ENCODE measurements around the gene TRIM2. TPM values are rescaled to one million over a fixed set of nuclear protein-coding genes. Genes with fewer than 3 reads are reported as not detected.

TRIM2 gene
- total and polyA plus RNA-seq, 2 of the 8 experiments (the other 6 are each of a cell fraction or from before 2014, with no cell fraction given) = 34.0 to 59.8 TPM

DNA sequence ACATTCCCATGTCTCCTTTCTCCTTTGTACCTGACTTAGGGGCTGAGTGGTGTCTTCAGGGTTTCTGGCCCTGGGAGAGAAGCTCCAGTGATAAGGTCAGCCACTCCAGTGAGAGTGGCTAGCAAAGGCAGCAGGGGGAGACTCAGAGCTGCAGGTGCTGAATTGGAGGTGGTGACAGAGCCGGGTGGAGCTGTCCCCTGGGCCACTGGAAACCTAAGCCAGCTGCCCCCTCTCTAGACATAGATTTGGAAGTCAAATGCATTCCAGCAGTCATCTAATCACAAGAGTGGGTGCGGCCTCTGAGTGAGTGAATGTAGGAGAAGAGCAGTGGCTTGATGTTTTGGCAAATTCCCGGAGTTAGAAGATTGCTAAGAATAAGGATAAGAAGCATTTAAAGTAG, 28.5 kb downstream of the TRIM2 start:
- Histone ChIP-seq H2AFZ (ENCODE audit: low read length) (no peak overlapping the region), H3K9me3 (ENCODE audit: insufficient read depth in 2 of 2, low read depth in 1 of 2, low read length in 1 of 2) (no peaks in the 10 kb centered on the region), H3K79me2 (ENCODE audit: control insufficient read depth in 1 of 2, insufficient read depth in 2 of 2, low read length in 2 of 2) (peaks cover 0 to 15% of the 10 kb centered on the region in 2 experiments; a peak in 1 of 4 replicates), H3K27me3 (replicated peaks in 1 of 4; ENCODE audit: control insufficient read depth in 3 of 4, extremely low read depth in 1 of 4, insufficient read depth in 3 of 4, low read length in 3 of 4) (no peaks in the 10 kb centered on the region), H3K14ac (ENCODE audit: insufficient read length) (no peak overlapping the region), H3K4me3 (ENCODE audit: extremely low read depth in 1 of 4, insufficient read depth in 2 of 4, low read depth in 3 of 4, low read length in 4 of 4) (no peak overlapping the region), H3K4me1 (replicated peaks in 1 of 4; ENCODE audit: control insufficient read depth in 3 of 4, insufficient read depth in 4 of 4, low read length in 3 of 4) (peaks cover 0 to 8% (median 5%) of the 10 kb centered on the region in 4 experiments; a peak in 4 of 7 replicates), H4K5ac (ENCODE audit: insufficient read length, low read depth, low read length) (no peak overlapping the region), H2BK5ac (ENCODE audit: low read depth, low read length) (no peak overlapping the region), H2AK5ac (ENCODE audit: low read depth, low read length) (no peak overlapping the region), H3K4me2 (ENCODE audit: insufficient read depth in 1 of 2, low read depth in 2 of 2, low read length in 2 of 2) (no peak overlapping the region; a peak in 1 of 4 replicates), H4K20me1 (replicated peaks in 1 of 2; ENCODE audit: control insufficient read depth in 1 of 2, insufficient read depth in 2 of 2, low read length in 2 of 2) (no peaks in the 10 kb centered on the region), H3K27ac (ENCODE audit: low read depth, low read length) (no peak overlapping the region), H2BK12ac (ENCODE audit: low read depth, low read length) (no peak overlapping the region), H3K9ac (replicated peaks in 1 of 4; ENCODE audit: extremely low read depth in 1 of 4, low read depth in 3 of 4, low read length in 3 of 4) (no peak overlapping the region), H3K23me2 (ENCODE audit: low read depth, low read length) (no peaks in the 10 kb centered on the region; the same call in 1 of the 2 replicates), H3K4ac (replicated peaks; ENCODE audit: insufficient read length, low read depth, low read length) (no peak overlapping the region), H4K8ac (ENCODE audit: extremely low read depth, insufficient read depth, low read length) (no peak overlapping the region), H3K18ac (ENCODE audit: extremely low read depth, low read length) (no peak overlapping the region), H2BK120ac (replicated peaks; ENCODE audit: low read depth, low read length) (no peak overlapping the region), H2BK15ac (ENCODE audit: low read length) (no peak overlapping the region), H3K56ac (replicated peaks; ENCODE audit: insufficient read length, low read depth, low read length) (no peak overlapping the region), H4K91ac (replicated peaks; ENCODE audit: insufficient read length, low read length) (no peak overlapping the region), H3K36me3 (ENCODE audit: control insufficient read depth in 2 of 4, insufficient read depth in 4 of 4, low read length in 3 of 4) (no peaks in the 10 kb centered on the region), H3K23ac (ENCODE audit: insufficient read length) (no peak overlapping the region), H2BK20ac (ENCODE audit: low read length) (0 out of 2 replicates have a peak overlapping the region, but pooled peaks have one; percentile 3), H3K79me1 (ENCODE audit: low read depth, low read length) (peaks cover 3% of the 10 kb centered on the region; the same call in 1 of the 2 replicates)
- CTCF ChIA-PET (ENCODE audit: partially characterized antibody) = interaction anchor here (0.6 to 2.3 kb wide), 33 partner anchors 9 to 737 kb away, joined by 3 to 32 read pairs (median 4); partner anchors contain the start of gene TRIM2
- DNase-seq (ENCODE audit: low read depth in 1 of 2, low spot score in 2 of 2) = peak; percentile 41 to 60
- WGBS, 2 experiments (ENCODE audit: extremely low coverage in 1 of 2, insufficient coverage in 1 of 2, insufficient read length in 1 of 2, insufficient replicate concordance in 2 of 2, low coverage in 1 of 2, low lambda C conversion rate in 2 of 2, missing lambda C conversion rate in 1 of 2) = 76% methylated on average over 3 of the region's 3 CpGs; no CpG with 5 or more reads in 1 of the 2 experiments
- TF ChIP-seq CREB1 (IDR thresholded peaks at IDR 0.05) (no peak), ASH2L (IDR thresholded peaks at IDR 0.05; ENCODE audit: low read length) (no peak), POLR2AphosphoS5 (IDR thresholded peaks at IDR 0.05; ENCODE audit: low read depth, low read length) (no peak), RAD21 (IDR thresholded peaks at IDR 0.05 in 1 of 2, conservative IDR thresholded peaks at IDR 0.05 in 1 of 2; ENCODE audit: low read depth in 2 of 2, low read length in 2 of 2) (peak; percentile 86 to 88), SIN3A (conservative IDR thresholded peaks at IDR 0.05 in 1 of 2, IDR thresholded peaks at IDR 0.05 in 1 of 2; ENCODE audit: low read depth in 1 of 2, low read length in 2 of 2) (peak; percentile 41 to 63; a peak in 1 of 4 replicates), EP300 (IDR thresholded peaks at IDR 0.05; ENCODE audit: borderline replicate concordance in 1 of 2, low read depth in 2 of 2, low read length in 2 of 2) (no peak)
- TF ChIP-seq, protein P1, sequence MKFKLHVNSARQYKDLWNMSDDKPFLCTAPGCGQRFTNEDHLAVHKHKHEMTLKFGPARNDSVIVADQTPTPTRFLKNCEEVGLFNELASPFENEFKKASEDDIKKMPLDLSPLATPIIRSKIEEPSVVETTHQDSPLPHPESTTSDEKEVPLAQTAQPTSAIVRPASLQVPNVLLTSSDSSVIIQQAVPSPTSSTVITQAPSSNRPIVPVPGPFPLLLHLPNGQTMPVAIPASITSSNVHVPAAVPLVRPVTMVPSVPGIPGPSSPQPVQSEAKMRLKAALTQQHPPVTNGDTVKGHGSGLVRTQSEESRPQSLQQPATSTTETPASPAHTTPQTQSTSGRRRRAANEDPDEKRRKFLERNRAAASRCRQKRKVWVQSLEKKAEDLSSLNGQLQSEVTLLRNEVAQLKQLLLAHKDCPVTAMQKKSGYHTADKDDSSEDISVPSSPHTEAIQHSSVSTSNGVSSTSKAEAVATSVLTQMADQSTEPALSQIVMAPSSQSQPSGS (IDR thresholded peaks at IDR 0.05; ENCODE audit: low read length) = 0 out of 2 replicates have a peak, but pooled peaks have one; percentile 39
- TF ChIP-seq, protein P2, sequence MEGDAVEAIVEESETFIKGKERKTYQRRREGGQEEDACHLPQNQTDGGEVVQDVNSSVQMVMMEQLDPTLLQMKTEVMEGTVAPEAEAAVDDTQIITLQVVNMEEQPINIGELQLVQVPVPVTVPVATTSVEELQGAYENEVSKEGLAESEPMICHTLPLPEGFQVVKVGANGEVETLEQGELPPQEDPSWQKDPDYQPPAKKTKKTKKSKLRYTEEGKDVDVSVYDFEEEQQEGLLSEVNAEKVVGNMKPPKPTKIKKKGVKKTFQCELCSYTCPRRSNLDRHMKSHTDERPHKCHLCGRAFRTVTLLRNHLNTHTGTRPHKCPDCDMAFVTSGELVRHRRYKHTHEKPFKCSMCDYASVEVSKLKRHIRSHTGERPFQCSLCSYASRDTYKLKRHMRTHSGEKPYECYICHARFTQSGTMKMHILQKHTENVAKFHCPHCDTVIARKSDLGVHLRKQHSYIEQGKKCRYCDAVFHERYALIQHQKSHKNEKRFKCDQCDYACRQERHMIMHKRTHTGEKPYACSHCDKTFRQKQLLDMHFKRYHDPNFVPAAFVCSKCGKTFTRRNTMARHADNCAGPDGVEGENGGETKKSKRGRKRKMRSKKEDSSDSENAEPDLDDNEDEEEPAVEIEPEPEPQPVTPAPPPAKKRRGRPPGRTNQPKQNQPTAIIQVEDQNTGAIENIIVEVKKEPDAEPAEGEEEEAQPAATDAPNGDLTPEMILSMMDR (IDR thresholded peaks at IDR 0.05; ENCODE audit: control extremely low read depth in 1 of 3, insufficient read depth in 1 of 3, low read depth in 1 of 3, low read length in 3 of 3) = peak; percentile 75 to 80 (median 76)
- POLR2A ChIA-PET (ENCODE audit: partially characterized antibody) = interaction anchor here (0.8 to 1.2 kb wide), 4 partner anchors 9 to 25 kb away, joined by 3 to 6 read pairs (median 4); no protein-coding TSS in a partner anchor
- FAIRE-seq = peak; percentile 82
